ENCODE data around the gene CFAP57. TPM values are rescaled to one million over a fixed set of nuclear protein-coding genes. Genes with fewer than 3 reads are reported as not detected.
A peak's percentile ranks its signal among the peaks of the same experiment; 100 is the strongest.

CFAP57 gene
- total RNA-seq, 2 donors from 2014 or later = 0.66 TPM; not detected in 1

DNA sequence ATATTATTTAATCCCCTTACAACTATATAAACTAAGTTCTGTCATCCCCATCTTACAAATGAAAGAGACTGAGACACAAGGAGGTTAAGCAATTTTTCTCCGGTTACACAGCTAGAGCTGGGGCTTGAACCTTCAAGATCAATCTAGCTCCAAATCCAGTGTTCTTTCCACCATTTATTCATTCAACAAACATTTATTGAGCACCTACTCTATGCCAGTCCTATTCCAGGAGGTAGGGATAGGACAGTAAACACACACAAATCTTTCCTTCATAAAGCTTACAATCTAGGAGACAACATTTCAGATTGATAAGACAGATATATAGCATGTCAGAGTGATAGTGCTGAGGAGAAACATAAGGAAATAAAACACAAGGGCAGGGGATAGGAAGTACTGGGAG lies 94.8 kb downstream of the CFAP57 start:
- no peak overlapping the region for H3K27ac ChIP-seq
- no peaks in the 10 kb centered on the region for H3K9me3 ChIP-seq
- no peak overlapping the region for H3K9ac ChIP-seq (ENCODE audit: low read depth in 2 of 2, low read length in 2 of 2)
- TF ChIP-seq, protein P1, sequence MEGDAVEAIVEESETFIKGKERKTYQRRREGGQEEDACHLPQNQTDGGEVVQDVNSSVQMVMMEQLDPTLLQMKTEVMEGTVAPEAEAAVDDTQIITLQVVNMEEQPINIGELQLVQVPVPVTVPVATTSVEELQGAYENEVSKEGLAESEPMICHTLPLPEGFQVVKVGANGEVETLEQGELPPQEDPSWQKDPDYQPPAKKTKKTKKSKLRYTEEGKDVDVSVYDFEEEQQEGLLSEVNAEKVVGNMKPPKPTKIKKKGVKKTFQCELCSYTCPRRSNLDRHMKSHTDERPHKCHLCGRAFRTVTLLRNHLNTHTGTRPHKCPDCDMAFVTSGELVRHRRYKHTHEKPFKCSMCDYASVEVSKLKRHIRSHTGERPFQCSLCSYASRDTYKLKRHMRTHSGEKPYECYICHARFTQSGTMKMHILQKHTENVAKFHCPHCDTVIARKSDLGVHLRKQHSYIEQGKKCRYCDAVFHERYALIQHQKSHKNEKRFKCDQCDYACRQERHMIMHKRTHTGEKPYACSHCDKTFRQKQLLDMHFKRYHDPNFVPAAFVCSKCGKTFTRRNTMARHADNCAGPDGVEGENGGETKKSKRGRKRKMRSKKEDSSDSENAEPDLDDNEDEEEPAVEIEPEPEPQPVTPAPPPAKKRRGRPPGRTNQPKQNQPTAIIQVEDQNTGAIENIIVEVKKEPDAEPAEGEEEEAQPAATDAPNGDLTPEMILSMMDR (IDR thresholded peaks at IDR 0.05) = no peak
- DNase-seq = no peak
- no peaks in the 10 kb centered on the region for H3K4me1 ChIP-seq
- no peaks in the 10 kb centered on the region for H3K27me3 ChIP-seq
- intact Hi-C loops (cut with DNase I) = no loop called here
- H3K36me3 ChIP-seq = no peaks in the 10 kb centered on the region
- no peak overlapping the region for H3K4me3 ChIP-seq

DNA sequence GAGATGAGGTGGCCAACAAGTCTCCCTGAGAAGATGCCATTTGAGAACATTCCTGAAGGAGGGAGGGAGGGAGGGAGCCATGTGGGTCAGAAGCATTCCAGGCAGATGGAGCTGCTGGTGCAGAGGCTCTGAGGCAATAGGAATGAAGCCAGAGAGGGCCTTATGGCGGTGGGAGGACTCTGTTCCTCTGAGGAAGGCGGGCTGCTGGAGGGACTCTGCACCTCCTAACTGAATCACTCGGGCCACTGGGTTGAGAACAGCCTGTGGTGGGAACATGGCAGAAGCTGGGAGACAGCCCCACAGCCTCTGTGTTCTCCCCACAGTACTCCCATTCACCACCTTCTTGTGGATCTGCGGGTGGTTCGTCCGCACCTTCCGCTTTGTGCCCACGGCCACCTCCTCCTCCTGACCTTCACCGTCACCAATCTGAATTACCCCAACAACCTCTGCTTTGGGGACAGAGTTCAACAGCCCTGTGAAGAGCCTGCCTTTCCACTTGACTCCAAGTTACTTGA lies 95.2 kb downstream of the CFAP57 start:
- Histone ChIP-seq H3K4me1 (no peaks in the 10 kb centered on the region), H3K9me3 (no peaks in the 10 kb centered on the region), H3K36me3 (no peaks in the 10 kb centered on the region), H3K27me3 (no peaks in the 10 kb centered on the region), H3K9ac (ENCODE audit: low read depth in 2 of 2, low read length in 2 of 2) (no peak overlapping the region), H3K4me3 (no peak overlapping the region), H3K27ac (no peak overlapping the region)
- DNase-seq = no peak
- TF ChIP-seq, protein P1 (IDR thresholded peaks at IDR 0.05) = no peak
- intact Hi-C loops (cut with DNase I) = no loop called here

DNA sequence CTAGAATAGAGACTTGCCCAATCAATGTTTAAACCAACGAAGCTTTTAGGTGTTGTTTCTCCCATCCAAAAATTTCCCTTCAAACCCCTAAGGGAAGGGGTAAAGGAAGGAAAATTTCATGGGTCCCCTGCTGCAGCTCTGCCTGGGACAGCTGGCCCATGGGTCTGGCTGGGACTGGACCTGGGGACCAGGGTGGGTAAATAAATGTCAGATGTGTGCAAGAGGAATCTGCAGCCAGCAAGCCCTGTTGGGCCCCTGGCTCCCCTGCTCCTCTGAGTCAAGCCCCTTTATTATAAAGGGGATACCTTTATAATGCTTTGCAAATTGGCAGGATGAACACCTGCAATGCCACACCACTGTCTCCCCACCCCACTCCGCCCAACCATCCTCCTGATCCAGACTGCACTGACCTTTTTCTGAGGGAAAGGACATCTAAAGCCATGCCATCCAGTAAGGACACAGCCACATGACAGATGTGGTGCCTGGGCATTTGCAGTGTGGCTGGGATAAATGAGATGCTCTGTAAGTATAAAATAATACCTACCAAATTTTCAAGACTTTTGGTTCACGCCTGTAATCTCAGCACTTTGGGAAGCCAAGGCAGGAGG lies 95.8 kb downstream of the CFAP57 start:
- Histone ChIP-seq H3K36me3 (no peaks in the 10 kb centered on the region), H3K27ac (no peak overlapping the region), H3K4me1 (no peaks in the 10 kb centered on the region), H3K9me3 (no peaks in the 10 kb centered on the region), H3K27me3 (no peaks in the 10 kb centered on the region), H3K4me3 (no peak overlapping the region), H3K9ac (ENCODE audit: low read depth in 2 of 2, low read length in 2 of 2) (peak overlapping the region in 1 of 2 donors; percentile 34)
- TF ChIP-seq, protein P1 (IDR thresholded peaks at IDR 0.05) = no peak
- DNase-seq = no peak
- intact Hi-C loops (cut with DNase I) = no loop called here

DNA sequence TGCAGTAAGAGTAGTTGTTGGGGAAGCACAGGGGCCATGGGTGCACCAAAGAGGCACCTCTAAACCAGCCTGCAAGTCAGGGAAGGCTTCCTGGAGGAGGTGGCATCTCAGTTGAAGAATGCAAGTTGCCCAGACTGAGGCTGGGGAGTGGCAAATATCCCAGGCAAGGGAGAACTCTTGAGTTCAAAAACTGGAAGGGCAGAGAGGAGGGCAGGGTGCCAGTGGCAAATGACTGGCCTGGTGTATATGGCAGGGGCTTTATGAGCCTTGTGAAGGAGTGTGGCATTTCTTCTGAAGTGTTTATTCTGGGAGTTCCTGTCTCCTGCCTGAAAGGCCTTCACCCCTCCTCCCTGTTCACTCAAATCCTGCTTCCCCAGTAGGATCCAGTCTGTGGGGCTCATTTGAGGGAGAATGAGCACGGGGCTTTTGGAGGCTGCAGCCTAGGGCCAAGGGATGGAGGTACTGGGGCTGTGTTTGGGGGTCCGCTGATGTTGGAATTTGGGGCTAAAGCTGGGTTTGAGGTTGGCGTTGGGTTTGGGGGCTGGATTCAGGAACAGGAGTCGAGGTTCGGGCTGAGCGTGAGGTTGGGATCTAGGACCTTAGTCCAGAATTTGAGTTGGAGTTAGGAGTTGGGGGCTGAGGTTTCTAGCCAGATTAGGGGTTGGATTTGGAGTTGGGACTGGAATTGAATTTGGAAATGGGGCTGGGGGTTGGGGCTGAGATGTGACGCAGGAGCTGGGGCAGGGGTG lies 97.7 kb downstream of the CFAP57 start, which contains the start of gene TMEM125:
TMEM125 (plus strand) TSS at position 357 of the 749 bp plus-strand sequence. CDS start 2,740 bp downstream, outside the sequence.
- Histone ChIP-seq H3K27me3 (no peaks in the 10 kb centered on the region), H3K9ac (ENCODE audit: low read depth in 2 of 2, low read length in 2 of 2) (peak within 1 kb of the TSS; percentile 72 to 89), H3K9me3 (no peaks in the 10 kb centered on the region), H3K4me1 (no peaks in the 10 kb centered on the region), H3K36me3 (no peaks in the 10 kb centered on the region), H3K4me3 (peak within 1 kb of the TSS; percentile 36), H3K27ac (peak within 1 kb of the TSS; percentile 80)
- TF ChIP-seq, protein P1 (IDR thresholded peaks at IDR 0.05) = no peak
- DNase-seq = peak; percentile 86
- intact Hi-C loops (cut with DNase I) = no loop called here

DNA sequence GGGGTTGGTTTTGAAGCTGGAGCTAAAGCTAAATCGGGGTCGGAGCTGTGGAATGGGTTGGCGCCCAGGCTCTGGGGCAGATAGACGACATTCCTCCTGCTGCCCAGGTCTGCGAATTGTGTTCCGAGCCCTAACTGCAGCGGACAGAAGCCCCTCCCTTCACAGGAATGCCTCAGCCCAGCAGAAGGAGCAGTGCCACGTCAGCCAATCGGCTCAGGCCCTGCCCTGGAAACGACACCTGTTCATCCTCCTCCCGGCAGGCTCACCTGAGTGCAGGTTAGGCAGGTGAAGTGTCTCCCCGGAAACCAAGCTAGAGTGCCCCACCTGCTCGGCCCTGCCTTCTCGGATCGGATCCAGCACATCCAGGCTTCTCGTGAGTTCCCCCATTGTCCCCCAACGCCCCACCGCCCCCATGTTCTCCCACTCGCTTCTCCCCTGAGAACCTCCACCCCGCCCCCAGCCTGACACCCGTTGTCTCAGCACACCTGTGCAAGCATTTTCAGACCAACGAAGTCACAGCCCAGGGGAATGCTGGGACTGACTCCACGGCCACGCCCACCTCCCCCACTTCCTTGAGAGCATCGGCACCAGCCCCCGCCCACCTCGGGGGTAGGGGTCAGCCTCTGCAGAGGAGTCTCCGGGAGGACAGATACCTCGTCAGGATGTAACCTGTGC lies 98.4 kb downstream of the CFAP57 start:
- no peaks in the 10 kb centered on the region for H3K9me3 ChIP-seq
- intact Hi-C loops (cut with DNase I) = no loop called here
- TF ChIP-seq, protein P1 (IDR thresholded peaks at IDR 0.05) = no peak
- H3K4me3 ChIP-seq = peak overlapping the region; percentile 36
- no peaks in the 10 kb centered on the region for H3K36me3 ChIP-seq
- H3K27me3 ChIP-seq = no peaks in the 10 kb centered on the region
- peak overlapping the region; percentile 72 to 89 for H3K9ac ChIP-seq (ENCODE audit: low read depth in 2 of 2, low read length in 2 of 2)
- peak; percentile 95 for DNase-seq
- no peaks in the 10 kb centered on the region for H3K4me1 ChIP-seq
- peak overlapping the region; percentile 80 for H3K27ac ChIP-seq

Measured in colonic mucosa (tissue), 4 donors.